ENCODE data around the gene MIER2.

MIER2 gene

DNA sequence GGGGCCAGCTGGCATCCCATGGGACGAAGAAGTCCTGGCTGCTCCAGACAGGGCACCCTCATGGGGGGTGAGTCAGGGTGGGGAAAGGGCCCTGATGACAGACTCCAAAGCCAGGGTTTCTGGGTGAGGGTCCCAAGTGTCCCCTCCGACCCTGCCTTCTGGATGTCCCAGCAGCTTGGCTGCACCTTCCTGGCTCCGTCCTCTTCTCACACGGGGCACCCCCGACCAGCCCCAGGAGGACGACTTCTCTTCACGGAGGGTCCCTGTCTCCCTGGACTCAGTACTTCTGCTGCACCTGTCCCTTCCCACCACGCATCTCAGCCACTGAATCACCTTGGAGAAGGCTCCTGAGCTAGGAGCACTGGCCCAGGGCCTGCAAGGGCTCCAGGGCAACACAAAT, 19.9 kb downstream of the MIER2 start:
- Histone ChIP-seq H3K27me3 (replicated peaks; ENCODE audit: insufficient read depth, low read length) (peaks cover 91% of the 10 kb centered on the region), H3K9me3 (replicated peaks; ENCODE audit: insufficient read depth, low read length) (no peaks in the 10 kb centered on the region), H3K4me3 (ENCODE audit: low read length) (no peak overlapping the region), H3K36me3 (replicated peaks; ENCODE audit: insufficient read depth, low read length) (no peaks in the 10 kb centered on the region), H3K79me2 (ENCODE audit: low read length) (no peaks in the 10 kb centered on the region), H3K27ac (ENCODE audit: low read length) (no peak overlapping the region), H3K4me1 (ENCODE audit: low read length) (no peaks in the 10 kb centered on the region), H4K20me1 (ENCODE audit: insufficient read depth, low read length) (no peaks in the 10 kb centered on the region), H3K9me2 (replicated peaks; ENCODE audit: insufficient read depth, low read length) (no peaks in the 10 kb centered on the region), H3K9ac (ENCODE audit: low read length) (no peak overlapping the region), H3F3A (ENCODE audit: insufficient read depth, low read length) (no peaks in the 10 kb centered on the region), H3K4me2 (ENCODE audit: low read depth, low read length) (no peak overlapping the region), H2AFZ (ENCODE audit: low read length) (no peak overlapping the region)
- no peak for TF ChIP-seq EZH2phosphoT487 (IDR thresholded peaks at IDR 0.05; ENCODE audit: low read length)
- DNase-seq: no peak

DNA sequence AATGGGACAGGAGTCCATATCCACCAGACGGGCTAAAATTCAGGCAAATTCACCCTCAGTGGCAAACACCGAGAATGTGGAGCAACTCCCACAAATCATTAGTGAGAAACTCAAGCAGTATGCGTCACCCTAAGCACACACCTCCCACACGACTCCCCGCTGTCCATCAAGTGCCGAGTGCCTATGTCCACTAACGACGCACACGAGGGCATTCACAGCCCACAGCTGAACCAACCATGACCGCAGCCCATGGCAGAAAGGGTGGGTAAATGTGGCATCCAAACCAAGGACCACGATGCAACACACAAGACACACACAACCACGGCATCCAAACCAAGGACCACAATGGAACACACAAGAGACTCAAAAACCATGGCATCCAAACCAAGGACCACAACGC, 22.0 kb downstream of the MIER2 start:
- Histone ChIP-seq H2AFZ (ENCODE audit: low read length) (no peak overlapping the region), H3K9me2 (replicated peaks; ENCODE audit: insufficient read depth, low read length) (no peaks in the 10 kb centered on the region), H3K9ac (ENCODE audit: low read length) (no peak overlapping the region), H3K4me2 (ENCODE audit: low read depth, low read length) (no peak overlapping the region), H3K36me3 (replicated peaks; ENCODE audit: insufficient read depth, low read length) (no peaks in the 10 kb centered on the region), H3K9me3 (replicated peaks; ENCODE audit: insufficient read depth, low read length) (no peaks in the 10 kb centered on the region), H3K79me2 (ENCODE audit: low read length) (no peaks in the 10 kb centered on the region), H3K4me1 (ENCODE audit: low read length) (no peaks in the 10 kb centered on the region), H3K27me3 (replicated peaks; ENCODE audit: insufficient read depth, low read length) (peaks cover 91% of the 10 kb centered on the region), H3K4me3 (ENCODE audit: low read length) (no peak overlapping the region), H4K20me1 (ENCODE audit: insufficient read depth, low read length) (no peaks in the 10 kb centered on the region), H3F3A (ENCODE audit: insufficient read depth, low read length) (no peaks in the 10 kb centered on the region), H3K27ac (ENCODE audit: low read length) (no peak overlapping the region)
- no peak for DNase-seq
- TF ChIP-seq EZH2phosphoT487 (IDR thresholded peaks at IDR 0.05; ENCODE audit: low read length): no peak

GRCh38 chr19:318509-318774, 26.2 kb downstream of the MIER2 start:
- H3K4me3 ChIP-seq (ENCODE audit: low read length): no peak overlapping the region
- H3K4me2 ChIP-seq (ENCODE audit: low read depth, low read length): no peak overlapping the region
- peaks cover 86% of the 10 kb centered on the region for H3K27me3 ChIP-seq (replicated peaks; ENCODE audit: insufficient read depth, low read length)
- no peak for DNase-seq
- H3K9me2 ChIP-seq (replicated peaks; ENCODE audit: insufficient read depth, low read length): no peaks in the 10 kb centered on the region
- H3K79me2 ChIP-seq (ENCODE audit: low read length): no peaks in the 10 kb centered on the region
- H3K9me3 ChIP-seq (replicated peaks; ENCODE audit: insufficient read depth, low read length): no peaks in the 10 kb centered on the region
- H4K20me1 ChIP-seq (ENCODE audit: insufficient read depth, low read length): no peaks in the 10 kb centered on the region
- H2AFZ ChIP-seq (ENCODE audit: low read length): no peak overlapping the region
- no peaks in the 10 kb centered on the region for H3F3A ChIP-seq (ENCODE audit: insufficient read depth, low read length)
- H3K9ac ChIP-seq (ENCODE audit: low read length): no peak overlapping the region
- no peaks in the 10 kb centered on the region for H3K36me3 ChIP-seq (replicated peaks; ENCODE audit: insufficient read depth, low read length)
- no peaks in the 10 kb centered on the region for H3K4me1 ChIP-seq (ENCODE audit: low read length)
- TF ChIP-seq EZH2 (optimal IDR thresholded peaks at IDR 0.05; ENCODE audit: low read depth, low read length): no peak
- TF ChIP-seq, protein P1, sequence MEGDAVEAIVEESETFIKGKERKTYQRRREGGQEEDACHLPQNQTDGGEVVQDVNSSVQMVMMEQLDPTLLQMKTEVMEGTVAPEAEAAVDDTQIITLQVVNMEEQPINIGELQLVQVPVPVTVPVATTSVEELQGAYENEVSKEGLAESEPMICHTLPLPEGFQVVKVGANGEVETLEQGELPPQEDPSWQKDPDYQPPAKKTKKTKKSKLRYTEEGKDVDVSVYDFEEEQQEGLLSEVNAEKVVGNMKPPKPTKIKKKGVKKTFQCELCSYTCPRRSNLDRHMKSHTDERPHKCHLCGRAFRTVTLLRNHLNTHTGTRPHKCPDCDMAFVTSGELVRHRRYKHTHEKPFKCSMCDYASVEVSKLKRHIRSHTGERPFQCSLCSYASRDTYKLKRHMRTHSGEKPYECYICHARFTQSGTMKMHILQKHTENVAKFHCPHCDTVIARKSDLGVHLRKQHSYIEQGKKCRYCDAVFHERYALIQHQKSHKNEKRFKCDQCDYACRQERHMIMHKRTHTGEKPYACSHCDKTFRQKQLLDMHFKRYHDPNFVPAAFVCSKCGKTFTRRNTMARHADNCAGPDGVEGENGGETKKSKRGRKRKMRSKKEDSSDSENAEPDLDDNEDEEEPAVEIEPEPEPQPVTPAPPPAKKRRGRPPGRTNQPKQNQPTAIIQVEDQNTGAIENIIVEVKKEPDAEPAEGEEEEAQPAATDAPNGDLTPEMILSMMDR (IDR thresholded peaks at IDR 0.05; ENCODE audit: low read length): no peak
- no peak overlapping the region for H3K27ac ChIP-seq (ENCODE audit: low read length)

DNA sequence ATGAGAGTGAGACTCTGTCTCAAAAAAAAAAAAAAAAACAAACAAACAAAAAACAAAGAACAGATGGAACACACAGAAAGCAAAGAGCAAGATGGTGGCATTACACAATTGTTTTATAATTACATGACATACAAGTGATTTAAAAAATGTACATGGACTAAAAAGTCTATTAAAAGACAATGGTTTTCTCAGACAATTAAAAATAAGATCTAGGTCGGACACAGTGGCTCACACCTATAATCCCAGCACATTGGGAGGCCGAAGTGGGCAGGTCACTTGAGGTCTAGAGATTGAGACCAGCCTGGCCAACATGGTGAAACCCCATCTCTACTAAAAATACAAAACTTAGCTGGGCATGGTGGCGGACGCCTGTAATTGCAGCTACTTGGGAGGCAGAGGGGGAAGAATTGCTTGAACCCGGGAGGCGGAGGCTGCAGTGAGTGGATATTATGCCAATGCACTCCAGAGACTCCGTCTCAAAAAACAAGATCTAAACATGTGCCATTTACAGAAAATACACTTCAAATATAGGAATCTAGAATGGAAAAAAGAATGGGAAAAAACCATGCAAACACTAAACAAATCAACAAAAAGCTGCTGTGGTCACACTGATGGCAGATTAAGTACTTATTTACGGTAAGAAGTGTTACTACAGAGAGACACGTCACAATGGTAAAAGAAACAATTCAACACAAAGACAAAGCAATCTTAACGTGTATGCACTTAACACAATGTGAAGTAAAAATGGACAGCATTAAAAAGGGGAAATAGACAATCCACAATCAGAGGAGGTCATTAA, 26.7 kb downstream of the MIER2 start:
- no peaks in the 10 kb centered on the region for H3K36me3 ChIP-seq (replicated peaks; ENCODE audit: insufficient read depth, low read length)

More for the DNA sequence above, 26.7 kb downstream of the MIER2 start:
- no peaks in the 10 kb centered on the region for H3K9me2 ChIP-seq (replicated peaks; ENCODE audit: insufficient read depth, low read length)
- H3K79me2 ChIP-seq (ENCODE audit: low read length): no peaks in the 10 kb centered on the region
- no peak overlapping the region for H2AFZ ChIP-seq (ENCODE audit: low read length)
- H4K20me1 ChIP-seq (ENCODE audit: insufficient read depth, low read length): no peaks in the 10 kb centered on the region
- no peak overlapping the region for H3K4me2 ChIP-seq (ENCODE audit: low read depth, low read length)
- H3K9me3 ChIP-seq (replicated peaks; ENCODE audit: insufficient read depth, low read length): no peaks in the 10 kb centered on the region
- H3K27ac ChIP-seq (ENCODE audit: low read length): no peak overlapping the region
- H3K27me3 ChIP-seq (replicated peaks; ENCODE audit: insufficient read depth, low read length): peaks cover 81% of the 10 kb centered on the region
- TF ChIP-seq, protein P1 (IDR thresholded peaks at IDR 0.05; ENCODE audit: low read length): no peak
- no peak for TF ChIP-seq EZH2 (optimal IDR thresholded peaks at IDR 0.05; ENCODE audit: low read depth, low read length)
- TF ChIP-seq EZH2phosphoT487 (IDR thresholded peaks at IDR 0.05; ENCODE audit: low read length): no peak
- H3F3A ChIP-seq (ENCODE audit: insufficient read depth, low read length): no peaks in the 10 kb centered on the region
- H3K4me1 ChIP-seq (ENCODE audit: low read length): no peaks in the 10 kb centered on the region
- DNase-seq: no peak
- no peak overlapping the region for H3K4me3 ChIP-seq (ENCODE audit: low read length)
- no peak overlapping the region for H3K9ac ChIP-seq (ENCODE audit: low read length)

All from MM.1S (cell line).